RWPE2 (cell line): ENCODE data around the gene GRAMD1B.

Experiments used
- ATAC-seq: fragments of 200-7000 bp; cut with Tn5 transposase; 3 replicates; pipeline ENCODE4 v1.9.1; 2021; ENCODE audit warnings: low read depth
- DNase-seq: peaks from one replicate; pipeline ENCODE4 v3.0.0-alpha.2; 2020; ENCODE audit warnings: low spot score
- H3K27ac ChIP-seq: fragments of 450-650 bp; 2 replicates; pipeline ENCODE4 v1.5.1; 2017; ENCODE audit warnings: mild to moderate bottlenecking; ENCODE audit not compliant: poor library complexity, severe bottlenecking
- H3K27me3 ChIP-seq: fragments of 250-450 bp; sonication (Bioruptor Pico); 2 replicates; pipeline ENCODE4 v1.5.1; 2021; ENCODE audit warnings: mild to moderate bottlenecking, moderate library complexity; ENCODE audit not compliant: insufficient read depth, poor library complexity, severe bottlenecking
- H3K36me3 ChIP-seq: fragments of 250-450 bp; sonication (Bioruptor Pico); 2 replicates; pipeline ENCODE4 v1.5.1; 2020; ENCODE audit warnings: low read depth, mild to moderate bottlenecking, moderate library complexity
- H3K4me1 ChIP-seq: fragments of 250-450 bp; sonication (Bioruptor Pico); 2 replicates; pipeline ENCODE4 v1.5.1; 2021; ENCODE audit warnings: mild to moderate bottlenecking, moderate library complexity; ENCODE audit not compliant: insufficient read depth, poor library complexity, severe bottlenecking
- H3K4me3 ChIP-seq: fragments of 250-450 bp; sonication (Bioruptor Pico); 2 replicates; pipeline ENCODE4 v1.5.1; 2021; ENCODE audit warnings: mild to moderate bottlenecking, moderate library complexity; ENCODE audit not compliant: severe bottlenecking
- H3K9me3 ChIP-seq: fragments of 250-450 bp; sonication (Bioruptor Pico); 2 replicates; pipeline ENCODE4 v1.5.1; 2021; ENCODE audit warnings: mild to moderate bottlenecking, moderate library complexity; ENCODE audit not compliant: severe bottlenecking
- CTCF ChIP-seq: fragments of 450-650 bp; IDR thresholded peaks from one replicate; pipeline ENCODE4 v1.5.1; 2017; ENCODE audit warnings: mild to moderate bottlenecking, moderate library complexity; ENCODE audit not compliant: poor library complexity, severe bottlenecking

Gene GRAMD1B

GRCh38 chr11:123523539-123523938 lies 93.5 kb downstream of the GRAMD1B start:
- DNase-seq (no peak), ATAC-seq (no peak)
- no peaks in the 10 kb centered on the region for H3K4me1 ChIP-seq
- H3K36me3 ChIP-seq = no peaks in the 10 kb centered on the region
- no peak for TF ChIP-seq CTCF
- H3K9me3 ChIP-seq = no peaks in the 10 kb centered on the region
- no peak overlapping the region for H3K4me3 ChIP-seq
- no peak overlapping the region for H3K27ac ChIP-seq
- H3K27me3 ChIP-seq = no peaks in the 10 kb centered on the region

GRCh38 chr11:123525097-123525496 lies 95.0 kb downstream of the GRAMD1B start:
- no peaks in the 10 kb centered on the region for H3K27me3 ChIP-seq
- DNase-seq (no peak), ATAC-seq (no peak; the same call in 2 of the 3 replicates)
- no peak overlapping the region for H3K27ac ChIP-seq
- no peak overlapping the region for H3K4me3 ChIP-seq
- no peaks in the 10 kb centered on the region for H3K4me1 ChIP-seq
- no peak for TF ChIP-seq CTCF
- H3K9me3 ChIP-seq = no peaks in the 10 kb centered on the region
- no peaks in the 10 kb centered on the region for H3K36me3 ChIP-seq

- Histone ChIP-seq H3K4me3 (no peak overlapping the region), H3K36me3 (no peaks in the 10 kb centered on the region), H3K4me1 (no peaks in the 10 kb centered on the region)
Measured at GRCh38 chr11:123525511-123525918, 95.4 kb downstream of the GRAMD1B start.

GRCh38 chr11:123526027-123526805 lies 96.1 kb downstream of the GRAMD1B start:
- no peak overlapping the region for H3K4me3 ChIP-seq
- H3K9me3 ChIP-seq = no peaks in the 10 kb centered on the region
- no peaks in the 10 kb centered on the region for H3K27me3 ChIP-seq
- H3K27ac ChIP-seq = no peak overlapping the region
- H3K4me1 ChIP-seq = no peaks in the 10 kb centered on the region
- H3K36me3 ChIP-seq = no peaks in the 10 kb centered on the region
- no peak for TF ChIP-seq CTCF
- DNase-seq (no peak), ATAC-seq (no peak)

More at GRCh38 chr11:123525511-123525918, 95.4 kb downstream of the GRAMD1B start:
- Histone ChIP-seq H3K27ac (no peak overlapping the region), H3K27me3 (no peaks in the 10 kb centered on the region), H3K9me3 (no peaks in the 10 kb centered on the region)
- no peak for ATAC-seq
- TF ChIP-seq CTCF = no peak
- no peak for DNase-seq

- no peak overlapping the region for H3K27ac ChIP-seq
- no peak for DNase-seq
- H3K4me1 ChIP-seq = no peaks in the 10 kb centered on the region
- H3K36me3 ChIP-seq = no peaks in the 10 kb centered on the region
- no peaks in the 10 kb centered on the region for H3K9me3 ChIP-seq
- no peak overlapping the region for H3K4me3 ChIP-seq
- no peaks in the 10 kb centered on the region for H3K27me3 ChIP-seq
- TF ChIP-seq CTCF = no peak
- no peak for ATAC-seq
Measured at GRCh38 chr11:123526918-123527317, 96.8 kb downstream of the GRAMD1B start.
